SJCRH30 (cell line): ENCODE data around the gene CAPN7. TPM values are rescaled to one million over a fixed set of nuclear protein-coding genes. Genes with fewer than 3 reads are reported as not detected.

Experiments
- DNase-seq, 2 experiments: peaks; one replicate each; pipeline ENCODE4 v3.0.0-alpha.2; 2015 to 2020
- H3K27ac ChIP-seq: fragments of 250-450 bp; sonication (Bioruptor Pico); 2 replicates; pipeline ENCODE4 v1.5.1; 2020; ENCODE audit warnings: mild to moderate bottlenecking, moderate library complexity
- H3K27me3 ChIP-seq: fragments of 250-450 bp; sonication (Bioruptor Pico); 2 replicates; pipeline ENCODE4 v1.5.1; 2020; ENCODE audit warnings: mild to moderate bottlenecking, moderate library complexity
- H3K36me3 ChIP-seq: fragments of 250-450 bp; sonication (Bioruptor Pico); 2 replicates; pipeline ENCODE4 v1.5.1; 2020; ENCODE audit warnings: mild to moderate bottlenecking, moderate library complexity
- H3K4me1 ChIP-seq: fragments of 250-450 bp; sonication (Bioruptor Pico); 2 replicates; pipeline ENCODE4 v1.5.1; 2020; ENCODE audit warnings: mild to moderate bottlenecking, moderate library complexity
- H3K4me3 ChIP-seq: fragments of 250-450 bp; sonication (Bioruptor Pico); 2 replicates; pipeline ENCODE4 v1.5.1; 2020; ENCODE audit warnings: mild to moderate bottlenecking, moderate library complexity
- H3K9me3 ChIP-seq: fragments of 250-450 bp; sonication (Bioruptor Pico); replicated peaks from 2 replicates; pipeline ENCODE4 v1.5.1; 2020; ENCODE audit warnings: mild to moderate bottlenecking, moderate library complexity
- total RNA-seq: library from RNA; depleted of rRNA; stranded (reverse); fragments of >200 nt; shearing (Covaris generic); gene quantifications from 2 replicates; pipeline ENCODE4 v1.2.3, GENCODE V29; 2014

The CAPN7 gene
- total RNA-seq, 1 experiment from 2014 or later, result 33.8 TPM

- no peaks in the 10 kb centered on the region for H3K4me1 ChIP-seq
- H3K9me3 ChIP-seq, result no peaks in the 10 kb centered on the region
- H3K27me3 ChIP-seq, result no peaks in the 10 kb centered on the region
- H3K27ac ChIP-seq, result no peak overlapping the region
- DNase-seq, result no peak
- no peaks in the 10 kb centered on the region for H3K36me3 ChIP-seq
- no peak overlapping the region for H3K4me3 ChIP-seq
These were observed 63.3 kb downstream of the CAPN7 start for GRCh38 chr3:15269091-15269989.

GRCh38 chr3:15271030-15271429 lies 65.0 kb downstream of the CAPN7 start:
- H3K9me3 ChIP-seq, result no peaks in the 10 kb centered on the region
- H3K27me3 ChIP-seq, result no peaks in the 10 kb centered on the region
- DNase-seq, result no peak
- no peaks in the 10 kb centered on the region for H3K4me1 ChIP-seq
- no peak overlapping the region for H3K4me3 ChIP-seq
- H3K27ac ChIP-seq, result no peak overlapping the region
- H3K36me3 ChIP-seq, result no peaks in the 10 kb centered on the region

GRCh38 chr3:15271785-15272381 lies 65.8 kb downstream of the CAPN7 start:
- Histone ChIP-seq H3K4me1 (no peaks in the 10 kb centered on the region), H3K36me3 (no peaks in the 10 kb centered on the region), H3K9me3 (no peaks in the 10 kb centered on the region), H3K27ac (no peak overlapping the region), H3K27me3 (no peaks in the 10 kb centered on the region), H3K4me3 (no peak overlapping the region)
- no peak for DNase-seq

- no peak overlapping the region for H3K27ac ChIP-seq
- no peaks in the 10 kb centered on the region for H3K4me1 ChIP-seq
- H3K27me3 ChIP-seq, result no peaks in the 10 kb centered on the region
- H3K36me3 ChIP-seq, result no peaks in the 10 kb centered on the region
- no peak for DNase-seq
- H3K4me3 ChIP-seq, result no peak overlapping the region
- H3K9me3 ChIP-seq, result no peaks in the 10 kb centered on the region
These were observed 66.6 kb downstream of the CAPN7 start for GRCh38 chr3:15272426-15273196.

- Histone ChIP-seq H3K27ac (no peak overlapping the region), H3K4me1 (no peaks in the 10 kb centered on the region), H3K36me3 (no peaks in the 10 kb centered on the region), H3K27me3 (no peaks in the 10 kb centered on the region), H3K9me3 (no peaks in the 10 kb centered on the region), H3K4me3 (no peak overlapping the region)
- DNase-seq, result no peak
These were observed 67.2 kb downstream of the CAPN7 start for GRCh38 chr3:15273227-15273626.

- H3K27ac ChIP-seq, result peak overlapping the region; percentile 23; the same call in 1 of the 2 replicates
- peak; percentile 64 to 78 for DNase-seq
- H3K36me3 ChIP-seq, result no peaks in the 10 kb centered on the region
These were observed 70.1 kb downstream of the CAPN7 start for GRCh38 chr3:15276028-15276724.

GRCh38 chr3:15277861-15278500 lies 71.9 kb downstream of the CAPN7 start:
- no peak overlapping the region for H3K27ac ChIP-seq
- no peaks in the 10 kb centered on the region for H3K27me3 ChIP-seq
- H3K4me1 ChIP-seq, result no peaks in the 10 kb centered on the region
- H3K4me3 ChIP-seq, result no peak overlapping the region
- no peaks in the 10 kb centered on the region for H3K36me3 ChIP-seq
- H3K9me3 ChIP-seq, result no peaks in the 10 kb centered on the region
- no peak for DNase-seq

More at GRCh38 chr3:15276028-15276724, 70.1 kb downstream of the CAPN7 start:
- H3K9me3 ChIP-seq, result no peaks in the 10 kb centered on the region
- no peaks in the 10 kb centered on the region for H3K4me1 ChIP-seq
- H3K27me3 ChIP-seq, result no peaks in the 10 kb centered on the region
- no peak overlapping the region for H3K4me3 ChIP-seq

- Histone ChIP-seq H3K27ac (no peak overlapping the region), H3K4me3 (no peak overlapping the region), H3K9me3 (no peaks in the 10 kb centered on the region), H3K4me1 (no peaks in the 10 kb centered on the region; the same call in 1 of the 2 replicates), H3K36me3 (no peaks in the 10 kb centered on the region), H3K27me3 (no peaks in the 10 kb centered on the region)
- DNase-seq, result no peak
These were observed 73.2 kb downstream of the CAPN7 start for GRCh38 chr3:15279205-15279604.

- no peaks in the 10 kb centered on the region for H3K27me3 ChIP-seq
- no peak for DNase-seq
- no peak overlapping the region for H3K4me3 ChIP-seq
- H3K27ac ChIP-seq, result no peak overlapping the region
- H3K36me3 ChIP-seq, result no peaks in the 10 kb centered on the region
- no peaks in the 10 kb centered on the region; the same call in 1 of the 2 replicates for H3K4me1 ChIP-seq
- H3K9me3 ChIP-seq, result no peaks in the 10 kb centered on the region
These were observed 73.8 kb downstream of the CAPN7 start for GRCh38 chr3:15279671-15280402.

GRCh38 chr3:15280853-15281532 lies 74.9 kb downstream of the CAPN7 start:
- Histone ChIP-seq H3K4me3 (no peak overlapping the region), H3K9me3 (no peaks in the 10 kb centered on the region), H3K27me3 (no peaks in the 10 kb centered on the region), H3K36me3 (no peaks in the 10 kb centered on the region), H3K27ac (no peak overlapping the region), H3K4me1 (no peaks in the 10 kb centered on the region; the same call in 1 of the 2 replicates)
- DNase-seq, result no peak

- Histone ChIP-seq H3K27me3 (no peaks in the 10 kb centered on the region), H3K4me3 (no peak overlapping the region), H3K27ac (no peak overlapping the region), H3K9me3 (no peaks in the 10 kb centered on the region), H3K36me3 (no peaks in the 10 kb centered on the region), H3K4me1 (no peaks in the 10 kb centered on the region; the same call in 1 of the 2 replicates)
- DNase-seq, result no peak
These were observed 75.8 kb downstream of the CAPN7 start for GRCh38 chr3:15281817-15282216.

GRCh38 chr3:15283702-15284101 lies 77.7 kb downstream of the CAPN7 start:
- no peak overlapping the region for H3K4me3 ChIP-seq
- H3K27me3 ChIP-seq, result no peaks in the 10 kb centered on the region
- no peaks in the 10 kb centered on the region for H3K9me3 ChIP-seq
- no peaks in the 10 kb centered on the region for H3K36me3 ChIP-seq
- no peak overlapping the region for H3K27ac ChIP-seq
- DNase-seq, result no peak
- no peaks in the 10 kb centered on the region; the same call in 1 of the 2 replicates for H3K4me1 ChIP-seq
